Neural crest cell (in vitro differentiated cells): Measurements from ENCODE around the gene UNC5CL. TPM values are rescaled to one million over a fixed set of nuclear protein-coding genes. Genes with fewer than 3 reads are reported as not detected.

ENCODE experiments used
- DNase-seq: peaks from one replicate; pipeline ENCODE4 v3.0.0; 2021; ENCODE audit warnings: low read depth, mixed read lengths, low spot score
- H3K27ac Mint-ChIP-seq: one replicate; pipeline ENCODE4 v1.8.0; 2021; ENCODE audit warnings: mild to moderate bottlenecking, mixed read lengths; ENCODE audit not compliant: unreplicated experiment
- H3K27me3 Mint-ChIP-seq: 2 replicates; pipeline ENCODE4 v1.8.0; 2021; ENCODE audit warnings: low read depth, mild to moderate bottlenecking, mixed read lengths
- H3K36me3 Mint-ChIP-seq: 2 replicates; pipeline ENCODE4 v1.8.0; 2021; ENCODE audit warnings: low read depth, mild to moderate bottlenecking, mixed read lengths
- H3K4me1 Mint-ChIP-seq: 2 replicates; pipeline ENCODE4 v1.8.0; 2021; ENCODE audit warnings: mixed read lengths
- H3K4me3 Mint-ChIP-seq: one replicate; pipeline ENCODE4 v1.8.0; 2021; ENCODE audit warnings: mild to moderate bottlenecking, mixed read lengths
- H3K9me3 Mint-ChIP-seq: 2 replicates; pipeline ENCODE4 v1.8.0; 2021; ENCODE audit warnings: mixed read lengths
- CTCF ChIP-seq: fragments of 200-600 bp; sonication (generic); conservative IDR thresholded peaks from 2 replicates; pipeline ENCODE4 v1.5.0; 2021; ENCODE audit warnings: antibody characterized with exemption, mild to moderate bottlenecking
- total RNA-seq: library from RNA; stranded (reverse); gene quantifications from 2 replicates; pipeline ENCODE4 v1.2.1, GENCODE V29; 2021

UNC5CL gene
- total RNA-seq, 1 donor from 2014 or later = 1.5 TPM

GRCh38 chr6:41079080-41079479 is 40.1 kb upstream of the UNC5CL start:
- no peak overlapping the region for H3K4me3 Mint-ChIP-seq
- DNase-seq = no peak
- H3K36me3 Mint-ChIP-seq = peaks cover 18% of the 10 kb centered on the region
- no peaks in the 10 kb centered on the region for H3K9me3 Mint-ChIP-seq
- peaks cover 22% of the 10 kb centered on the region for H3K4me1 Mint-ChIP-seq
- TF ChIP-seq CTCF = no peak
- H3K27me3 Mint-ChIP-seq = no peaks in the 10 kb centered on the region
- peak overlapping the region; percentile 35 for H3K27ac Mint-ChIP-seq

GRCh38 chr6:41078101-41078500 is 39.1 kb upstream of the UNC5CL start:
- no peak for TF ChIP-seq CTCF
- Mint-ChIP-seq H3K4me1 (peaks cover 24% of the 10 kb centered on the region), H3K4me3 (no peak overlapping the region), H3K36me3 (peaks cover 15% of the 10 kb centered on the region), H3K9me3 (no peaks in the 10 kb centered on the region), H3K27ac (no peak overlapping the region), H3K27me3 (no peaks in the 10 kb centered on the region)
- DNase-seq = no peak

- TF ChIP-seq CTCF = no peak
- Mint-ChIP-seq H3K4me1 (peaks cover 27% of the 10 kb centered on the region), H3K4me3 (peak overlapping the region; percentile 72), H3K9me3 (no peaks in the 10 kb centered on the region), H3K27me3 (no peaks in the 10 kb centered on the region), H3K36me3 (peaks cover 11% of the 10 kb centered on the region), H3K27ac (no peak overlapping the region)
- no peak for DNase-seq
Measured at GRCh38 chr6:41077536-41077935, 38.5 kb upstream of the UNC5CL start.

GRCh38 chr6:41075651-41076626 is 36.9 kb upstream of the UNC5CL start:
- H3K4me1 Mint-ChIP-seq = peaks cover 35% of the 10 kb centered on the region
- H3K27ac Mint-ChIP-seq = no peak overlapping the region
- no peak for TF ChIP-seq CTCF

GRCh38 chr6:41074692-41075436 is 35.8 kb upstream of the UNC5CL start:
- H3K27me3 Mint-ChIP-seq = no peaks in the 10 kb centered on the region
- H3K9me3 Mint-ChIP-seq = no peaks in the 10 kb centered on the region
- no peak for DNase-seq
- no peak for TF ChIP-seq CTCF
- peak overlapping the region; percentile 57 for H3K27ac Mint-ChIP-seq
- peaks cover 5% of the 10 kb centered on the region for H3K36me3 Mint-ChIP-seq
- peaks cover 40% of the 10 kb centered on the region for H3K4me1 Mint-ChIP-seq
- peak overlapping the region; percentile 97 for H3K4me3 Mint-ChIP-seq

More at GRCh38 chr6:41075651-41076626, 36.9 kb upstream of the UNC5CL start:
- H3K36me3 Mint-ChIP-seq = peaks cover 9% of the 10 kb centered on the region
- no peaks in the 10 kb centered on the region for H3K27me3 Mint-ChIP-seq
- H3K4me3 Mint-ChIP-seq = peak overlapping the region; percentile 97
- DNase-seq = no peak
- H3K9me3 Mint-ChIP-seq = no peaks in the 10 kb centered on the region
